Neural cell (in vitro differentiated cells): Measurements from ENCODE around the gene ANKFN1.

Experiments used
- CTCF ChIP-seq: fragments of 450-650 bp; IDR thresholded peaks from 2 replicates; pipeline ENCODE4 v1.5.1; 2014; ENCODE audit warnings: antibody characterized with exemption, mild to moderate bottlenecking, moderate library complexity; ENCODE audit not compliant: poor library complexity, severe bottlenecking
- EP300 ChIP-seq: fragments of 450-650 bp; conservative IDR thresholded peaks from 2 replicates; pipeline ENCODE4 v1.6.1; 2014; ENCODE audit warnings: antibody characterized with exemption, mild to moderate bottlenecking, moderate library complexity; ENCODE audit not compliant: poor library complexity, severe bottlenecking
- EZH2 ChIP-seq: fragments of 200-600, 300-800 bp; shearing (Covaris generic), sonication (generic); IDR thresholded peaks from 2 replicates; pipeline ENCODE4 v1.6.1; 2014; ENCODE audit warnings: antibody characterized with exemption, low read length, borderline replicate concordance, mild to moderate bottlenecking; ENCODE audit not compliant: insufficient read depth, poor library complexity, severe bottlenecking
- MXI1 ChIP-seq: fragments of 450-650 bp; conservative IDR thresholded peaks from 2 replicates; pipeline ENCODE4 v1.6.1; 2014; ENCODE audit warnings: antibody characterized with exemption, mild to moderate bottlenecking; ENCODE audit not compliant: poor library complexity, severe bottlenecking
- POLR2AphosphoS5 ChIP-seq: IDR thresholded peaks from 2 replicates; pipeline ENCODE4 v1.6.1; 2012
- REST ChIP-seq: IDR thresholded peaks from 2 replicates; pipeline ENCODE4 v1.6.1; 2012; ENCODE audit warnings: borderline replicate concordance

GRCh38 chr17:56351675-56352074 lies 198.4 kb downstream of the ANKFN1 start:
- no peak for TF ChIP-seq CTCF
- no peak for TF ChIP-seq EP300
- no peak for TF ChIP-seq POLR2AphosphoS5
- TF ChIP-seq MXI1: no peak
- no peak for TF ChIP-seq REST
- no peak for TF ChIP-seq EZH2
